Spleen (tissue), 7 donors: ENCODE results near the gene COLGALT1.

Experiments used
- POLR2A ChIP-seq, 3 donors: fragments of 450-650 bp; IDR thresholded peaks; one replicate each; pipeline ENCODE4 v1.5.1; 2017; ENCODE audit warnings: antibody characterized with exemption in 3 of 3, mild to moderate bottlenecking in 1 of 3
- POLR2AphosphoS5 ChIP-seq, 3 donors: sonication (generic); formaldehyde crosslinking; IDR thresholded peaks; one replicate each; pipeline ENCODE4 v1.5.1; 2017; ENCODE audit warnings: antibody characterized with exemption in 3 of 3
- TF ChIP-seq, protein P1 (sequence below), 11 experiments: fragments of 200-600 bp in 7 of 11; fragments of 450-650 bp in 4 of 11; sonication (generic) in 4 of 11; IDR thresholded peaks in 8 of 11; conservative IDR thresholded peaks in 3 of 11; 1 replicate in 7 of 11; 2 replicates in 4 of 11; pipeline versions ENCODE4 v1.4.0 to v1.8.0; 2016 to 2021; ENCODE audit warnings: antibody characterized with exemption in 11 of 11, inconsistent platforms in 4 of 11, mild to moderate bottlenecking in 1 of 11
- donor health status: DM: no; HTN: no; CAD: no; lungs with moderate emphysema.
- donor health status: DM: no; HTN: no; CAD: no.
- donor health status: DM: no; HTN: no; CAD: no.

DNA sequence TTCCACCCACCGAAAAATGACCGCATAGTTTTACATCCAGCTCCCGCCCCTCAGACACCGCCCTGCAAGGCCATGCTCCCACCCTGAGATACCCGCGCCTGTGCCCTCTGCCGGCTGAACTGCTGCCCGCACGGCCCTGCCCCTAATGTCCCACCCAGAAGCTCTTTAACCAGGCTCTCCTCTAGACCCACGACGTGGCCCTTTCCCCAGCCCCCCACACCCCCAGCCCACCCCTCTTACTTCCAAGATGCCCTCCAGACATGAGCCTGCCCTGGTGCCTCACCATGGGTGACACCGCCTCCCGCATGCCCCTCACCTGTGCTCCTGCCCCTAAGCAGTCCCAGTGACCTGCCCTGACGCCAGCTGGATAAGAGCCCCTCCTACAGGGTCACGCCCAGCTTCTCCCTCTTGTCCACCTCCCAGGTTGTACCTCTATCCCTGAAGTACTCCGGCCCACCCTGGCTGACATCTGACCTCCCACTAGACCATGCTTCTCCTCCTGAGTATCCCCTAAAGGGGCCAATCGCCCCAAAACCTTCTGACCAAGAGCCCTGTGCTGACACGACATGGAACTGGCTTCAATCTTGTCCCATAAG, 51.2 kb downstream of the COLGALT1 start:
- TF ChIP-seq POLR2AphosphoS5 (IDR thresholded peaks at IDR 0.05) (no peak), POLR2A (IDR thresholded peaks at IDR 0.05) (no peak)
- TF ChIP-seq, protein P1, sequence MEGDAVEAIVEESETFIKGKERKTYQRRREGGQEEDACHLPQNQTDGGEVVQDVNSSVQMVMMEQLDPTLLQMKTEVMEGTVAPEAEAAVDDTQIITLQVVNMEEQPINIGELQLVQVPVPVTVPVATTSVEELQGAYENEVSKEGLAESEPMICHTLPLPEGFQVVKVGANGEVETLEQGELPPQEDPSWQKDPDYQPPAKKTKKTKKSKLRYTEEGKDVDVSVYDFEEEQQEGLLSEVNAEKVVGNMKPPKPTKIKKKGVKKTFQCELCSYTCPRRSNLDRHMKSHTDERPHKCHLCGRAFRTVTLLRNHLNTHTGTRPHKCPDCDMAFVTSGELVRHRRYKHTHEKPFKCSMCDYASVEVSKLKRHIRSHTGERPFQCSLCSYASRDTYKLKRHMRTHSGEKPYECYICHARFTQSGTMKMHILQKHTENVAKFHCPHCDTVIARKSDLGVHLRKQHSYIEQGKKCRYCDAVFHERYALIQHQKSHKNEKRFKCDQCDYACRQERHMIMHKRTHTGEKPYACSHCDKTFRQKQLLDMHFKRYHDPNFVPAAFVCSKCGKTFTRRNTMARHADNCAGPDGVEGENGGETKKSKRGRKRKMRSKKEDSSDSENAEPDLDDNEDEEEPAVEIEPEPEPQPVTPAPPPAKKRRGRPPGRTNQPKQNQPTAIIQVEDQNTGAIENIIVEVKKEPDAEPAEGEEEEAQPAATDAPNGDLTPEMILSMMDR (IDR thresholded peaks at IDR 0.05 in 8 of 11, conservative IDR thresholded peaks at IDR 0.05 in 3 of 11), result no peak
